GM19438 (cell line): Measurements from ENCODE around the gene BIN2.
A peak's percentile ranks its signal among the peaks of the same experiment; 100 is the strongest.
"Not testable (repeated sequence)": the region's sequence is repeated elsewhere in the genome, so short reads cannot be mapped to it uniquely, and the experiment has no call there.

ENCODE experiments used
- ATAC-seq: cut with Tn5 transposase; IDR thresholded peaks from one replicate; pipeline ENCODE4 v1.9.1; 2021; ENCODE audit warnings: low read depth; ENCODE audit not compliant: unreplicated experiment

BIN2 gene

GRCh38 chr12:51346581-51346980 is 22.6 kb upstream of the BIN2 start, which contains the start of gene CELA1:
Gene CELA1 (minus strand): TSS chr12:51346679. CDS start chr12:51346638, 41 bp downstream.
- no peak for ATAC-seq

- no peak for ATAC-seq
These were observed 21.7 kb upstream of the BIN2 start for GRCh38 chr12:51345681-51346080.

GRCh38 chr12:51343201-51343600 is 19.2 kb upstream of the BIN2 start:
- ATAC-seq, result no peak

- no peak for ATAC-seq
These were observed 18.4 kb upstream of the BIN2 start for GRCh38 chr12:51342416-51342815.

- ATAC-seq, result no peak
These were observed 17.5 kb upstream of the BIN2 start for GRCh38 chr12:51341251-51342007.

GRCh38 chr12:51339750-51340149 is 15.8 kb upstream of the BIN2 start:
- ATAC-seq, result no peak

- not testable (repeated sequence) for ATAC-seq
These were observed 13.4 kb upstream of the BIN2 start for GRCh38 chr12:51337336-51337735.

GRCh38 chr12:51335931-51336330 is 12.0 kb upstream of the BIN2 start:
- no peak for ATAC-seq

GRCh38 chr12:51334764-51335163 is 10.8 kb upstream of the BIN2 start:
- ATAC-seq, result no peak

GRCh38 chr12:51333536-51333935 is 9.6 kb upstream of the BIN2 start:
- ATAC-seq, result no peak

GRCh38 chr12:51330186-51330585 is 6.2 kb upstream of the BIN2 start:
- no peak for ATAC-seq

- ATAC-seq, result no peak
These were observed 5.8 kb upstream of the BIN2 start for GRCh38 chr12:51329742-51330141.

- ATAC-seq, result no peak
These were observed 4.6 kb upstream of the BIN2 start for GRCh38 chr12:51328587-51328986.

GRCh38 chr12:51326698-51327439 is 2.9 kb upstream of the BIN2 start:
- ATAC-seq, result peak; percentile 49

GRCh38 chr12:51324953-51325352 is 979 bp upstream of the BIN2 start:
- ATAC-seq, result no peak

GRCh38 chr12:51323317-51323960 is 535 bp downstream of the BIN2 start:
- no peak for ATAC-seq

GRCh38 chr12:51322452-51322851 is 1.5 kb downstream of the BIN2 start:
- no peak for ATAC-seq

- ATAC-seq, result no peak
These were observed 2.1 kb downstream of the BIN2 start for GRCh38 chr12:51321882-51322281.

- no peak for ATAC-seq
These were observed 3.2 kb downstream of the BIN2 start for GRCh38 chr12:51320695-51321320.

- no peak for ATAC-seq
These were observed 3.7 kb downstream of the BIN2 start for GRCh38 chr12:51320311-51320694.
